H9 (cell line): ENCODE measurements around the gene UNC13D. TPM values are rescaled to one million over a fixed set of nuclear protein-coding genes. Genes with fewer than 3 reads are reported as not detected.
"Not testable (repeated sequence)": the region's sequence is repeated elsewhere in the genome, so short reads cannot be mapped to it uniquely, and the experiment has no call there.

Experiments used
- DNase-seq: peaks from one replicate; pipeline ENCODE4 v3.0.0-alpha.2; 2017
- H2AFZ ChIP-seq: one replicate; pipeline ENCODE4 v1.6.1; 2013; ENCODE audit warnings: mild to moderate bottlenecking, low read length, control low read depth, moderate library complexity
- H2AK5ac ChIP-seq: 2 replicates; pipeline ENCODE4 v1.6.1; 2013; ENCODE audit warnings: low read length, control low read depth, mixed read lengths; ENCODE audit not compliant: insufficient read length
- H2BK120ac ChIP-seq: one replicate; pipeline ENCODE4 v1.6.1; 2013; ENCODE audit warnings: low read depth, mild to moderate bottlenecking, low read length, control low read depth, inconsistent platforms; ENCODE audit not compliant: poor library complexity, severe bottlenecking
- H2BK12ac ChIP-seq: 2 replicates; pipeline ENCODE4 v1.6.1; 2013; ENCODE audit warnings: low read length, control low read depth, mixed read lengths, low read depth; ENCODE audit not compliant: insufficient read length
- H2BK15ac ChIP-seq: 2 replicates; pipeline ENCODE4 v1.6.1; 2013; ENCODE audit warnings: low read depth, low read length, control low read depth
- H2BK20ac ChIP-seq: one replicate; pipeline ENCODE4 v1.6.1; 2013; ENCODE audit warnings: low read depth, mild to moderate bottlenecking, low read length, control low read depth, inconsistent platforms; ENCODE audit not compliant: poor library complexity, severe bottlenecking
- H2BK5ac ChIP-seq: 2 replicates; pipeline ENCODE4 v1.6.1; 2013; ENCODE audit warnings: low read length, control low read depth, mixed read lengths; ENCODE audit not compliant: insufficient read length
- H3K14ac ChIP-seq: 2 replicates; pipeline ENCODE4 v1.6.1; 2013; ENCODE audit warnings: low read length, control low read depth; ENCODE audit not compliant: insufficient read depth
- H3K18ac ChIP-seq: 2 replicates; pipeline ENCODE4 v1.6.1; 2013; ENCODE audit warnings: low read depth, mild to moderate bottlenecking, mixed read lengths, low read length, control low read depth; ENCODE audit not compliant: insufficient read length
- H3K23ac ChIP-seq: 2 replicates; pipeline ENCODE4 v1.6.1; 2013; ENCODE audit warnings: low read length, control low read depth, mixed read lengths, low read depth; ENCODE audit not compliant: insufficient read length
- H3K23me2 ChIP-seq: 2 replicates; pipeline ENCODE4 v1.6.1; 2013; ENCODE audit warnings: low read depth, mild to moderate bottlenecking, mixed read lengths, low read length, control low read depth; ENCODE audit not compliant: insufficient read length, poor library complexity, severe bottlenecking
- H3K27ac ChIP-seq: 2 replicates; pipeline ENCODE4 v1.5.1; 2013; ENCODE audit warnings: low read length, control low read depth, mixed read lengths, low read depth; ENCODE audit not compliant: insufficient read length
- H3K27me3 ChIP-seq: 2 replicates; pipeline ENCODE4 v1.6.1; 2013; ENCODE audit warnings: low read length, control low read depth, inconsistent platforms; ENCODE audit not compliant: insufficient read depth
- H3K4ac ChIP-seq: 2 replicates; pipeline ENCODE4 v1.6.1; 2013; ENCODE audit warnings: low read depth, mild to moderate bottlenecking, control low read depth, inconsistent platforms, low read length, moderate library complexity
- H3K4me1 ChIP-seq: 2 replicates; pipeline ENCODE4 v1.6.1; 2013; ENCODE audit warnings: low read length, control low read depth, inconsistent platforms; ENCODE audit not compliant: insufficient read depth
- H3K4me2 ChIP-seq: 2 replicates; pipeline ENCODE4 v1.6.1; 2013; ENCODE audit warnings: low read length, control low read depth, mixed read lengths; ENCODE audit not compliant: insufficient read length, insufficient read depth
- H3K56ac ChIP-seq: 2 replicates; pipeline ENCODE4 v1.6.1; 2013; ENCODE audit warnings: low read depth, mild to moderate bottlenecking, mixed read lengths, low read length, control low read depth; ENCODE audit not compliant: insufficient read length
- H3K79me1 ChIP-seq: 2 replicates; pipeline ENCODE4 v1.6.1; 2013; ENCODE audit warnings: low read depth, mild to moderate bottlenecking, moderate library complexity, low read length, control low read depth, inconsistent platforms; ENCODE audit not compliant: insufficient read depth, poor library complexity, severe bottlenecking
- H3K79me2 ChIP-seq: 2 replicates; pipeline ENCODE4 v1.6.1; 2013; ENCODE audit warnings: low read length, control low read depth, inconsistent platforms; ENCODE audit not compliant: insufficient read depth
- H3K9ac ChIP-seq: 2 replicates; pipeline ENCODE4 v1.6.1; 2013; ENCODE audit warnings: low read length, control low read depth, mixed read lengths; ENCODE audit not compliant: insufficient read length; ENCODE audit errors: extremely low read depth
- H3K9me3 ChIP-seq: one replicate; pipeline ENCODE4 v1.6.1; 2013; ENCODE audit warnings: low read depth, low read length, inconsistent platforms; ENCODE audit not compliant: control insufficient read depth
- H3T11ph ChIP-seq: one replicate; pipeline ENCODE4 v1.6.1; 2013; ENCODE audit warnings: mild to moderate bottlenecking, low read length, control low read depth, inconsistent platforms
- H4K20me1 ChIP-seq: one replicate; pipeline ENCODE4 v1.6.1; 2013; ENCODE audit not compliant: control insufficient read depth, insufficient read length, insufficient read depth
- H4K5ac ChIP-seq: 2 replicates; pipeline ENCODE4 v1.6.1; 2013; ENCODE audit warnings: low read depth, mild to moderate bottlenecking, mixed read lengths, low read length, control low read depth; ENCODE audit not compliant: insufficient read length
- H4K8ac ChIP-seq: replicated peaks from 2 replicates; pipeline ENCODE4 v1.6.1; 2013; ENCODE audit warnings: low read length, control low read depth, mixed read lengths, low read depth; ENCODE audit not compliant: insufficient read length
- H4K91ac ChIP-seq: 2 replicates; pipeline ENCODE4 v1.6.1; 2013; ENCODE audit warnings: low read depth, mild to moderate bottlenecking, moderate library complexity, mixed read lengths, low read length, control low read depth; ENCODE audit not compliant: insufficient read length
- H3K27ac Mint-ChIP-seq, 3 experiments: 2 replicates in 2 of 3; 3 replicates in 1 of 3; pipeline ENCODE4 v1.8.0; 2020 to 2021; ENCODE audit warnings: mixed read lengths in 3 of 3, mild to moderate bottlenecking in 1 of 3, moderate library complexity in 1 of 3
- H3K27me3 Mint-ChIP-seq: 2 replicates; pipeline ENCODE4 v1.8.0; 2021; ENCODE audit warnings: low read depth, mild to moderate bottlenecking, moderate library complexity, mixed read lengths
- H3K36me3 Mint-ChIP-seq, 3 experiments: 2 replicates in 2 of 3; 3 replicates in 1 of 3; pipeline ENCODE4 v1.8.0; 2020 to 2021; ENCODE audit warnings: low read depth in 3 of 3, mixed read lengths in 3 of 3; ENCODE audit not compliant: insufficient read depth in 1 of 3
- H3K4me1 Mint-ChIP-seq, 2 experiments: 2 replicates each; pipeline ENCODE4 v1.8.0; 2020; ENCODE audit warnings: mixed read lengths in 2 of 2
- H3K4me3 Mint-ChIP-seq, 2 experiments: 2 replicates in 1 of 2; 3 replicates in 1 of 2; pipeline ENCODE4 v1.8.0; 2020 to 2021; ENCODE audit warnings: mild to moderate bottlenecking in 2 of 2, mixed read lengths in 2 of 2, moderate library complexity in 1 of 2
- H3K9me3 Mint-ChIP-seq, 2 experiments: 2 replicates in 1 of 2; 3 replicates in 1 of 2; pipeline ENCODE4 v1.8.0; 2020; ENCODE audit warnings: mild to moderate bottlenecking in 2 of 2, mixed read lengths in 2 of 2, moderate library complexity in 1 of 2
- WGBS: extraction: QIAGEN DNeasy Blood & Tissue Kit; methylation state at CpG from one replicate; pipeline ENCODE4 v1.1.7; 2013; ENCODE audit warnings: missing lambda C conversion rate, low lambda C conversion rate, mixed read lengths; ENCODE audit not compliant: insufficient read length; ENCODE audit errors: extremely low coverage; 5-methylcytosine and 5-hydroxymethylcytosine counted together
- total RNA-seq: library from RNA; stranded (reverse); gene quantifications from 2 replicates; pipeline ENCODE4 v1.2.1, GENCODE V29; 2021

Gene UNC13D
- total RNA-seq, 1 experiment from 2014 or later = 6.3 TPM

DNA sequence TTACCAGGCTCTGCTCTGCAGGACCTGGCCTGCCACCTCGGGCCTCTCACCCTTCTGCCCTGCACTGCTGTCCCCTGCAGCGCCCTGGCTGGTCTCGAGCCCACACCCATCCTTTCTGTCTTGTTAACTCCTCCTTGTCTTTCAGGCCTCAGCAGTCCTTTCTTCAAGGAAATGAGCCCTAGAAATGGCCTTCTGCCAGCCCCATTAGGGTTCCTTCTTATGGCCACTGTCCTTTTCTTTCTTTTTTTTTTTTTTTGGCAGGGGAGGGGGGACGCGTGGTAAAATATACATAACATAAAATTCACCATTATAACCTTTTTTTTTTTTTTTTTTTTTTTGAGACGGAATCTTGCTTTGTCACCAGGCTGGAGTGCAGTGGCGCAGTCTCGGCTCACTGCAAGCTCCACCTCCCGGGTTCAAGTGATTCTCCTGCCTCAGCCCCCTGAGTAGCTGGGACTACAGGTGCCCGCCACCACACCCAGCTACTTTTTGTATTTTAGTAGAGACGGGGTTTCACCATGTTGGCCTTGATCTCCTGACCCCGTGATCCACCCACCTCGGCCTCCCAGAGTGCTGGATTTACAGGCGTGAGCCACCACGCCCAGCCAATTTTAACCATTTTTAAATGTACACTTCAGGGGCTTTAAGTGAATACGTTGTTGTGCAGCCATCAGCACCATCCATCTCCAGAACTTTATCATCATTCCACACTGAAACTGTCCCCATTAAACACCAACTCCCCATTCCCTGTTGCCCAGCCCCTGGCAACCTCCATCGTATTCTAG lies 21.4 kb upstream of the UNC13D start:
- not testable (repeated sequence) for H3K18ac ChIP-seq, H2BK5ac ChIP-seq, H3K79me1 ChIP-seq, H3K36me3 Mint-ChIP-seq, H4K91ac ChIP-seq, H4K20me1 ChIP-seq, H2BK20ac ChIP-seq, H2BK12ac ChIP-seq, H3K4me2 ChIP-seq, H3K56ac ChIP-seq, H3K9ac ChIP-seq, H3T11ph ChIP-seq, H2AFZ ChIP-seq, H3K4me1 ChIP-seq, H3K14ac ChIP-seq, H2BK15ac ChIP-seq, H4K5ac ChIP-seq, H3K4ac ChIP-seq, H2AK5ac ChIP-seq, H3K27me3 Mint-ChIP-seq, H3K9me3 ChIP-seq, H3K27ac ChIP-seq, H4K8ac ChIP-seq, H2BK120ac ChIP-seq, H3K9me3 Mint-ChIP-seq, H3K27me3 ChIP-seq, H3K23me2 ChIP-seq, H3K23ac ChIP-seq, H3K79me2 ChIP-seq
- WGBS = no CpG with 5 or more reads among the region's 17 CpGs
- Mint-ChIP-seq H3K4me1 (peaks cover 8 to 26% of the 10 kb centered on the region in 2 experiments), H3K4me3 (0 out of 5 replicates have a peak overlapping the region, but pooled peaks of 1 of the 2 experiments have one; percentile 11), H3K27ac (peak overlapping the region in 2 of 3 experiments; percentile 9 to 21; a peak in 2 of 7 replicates)
- DNase-seq = peak; percentile 36

DNA sequence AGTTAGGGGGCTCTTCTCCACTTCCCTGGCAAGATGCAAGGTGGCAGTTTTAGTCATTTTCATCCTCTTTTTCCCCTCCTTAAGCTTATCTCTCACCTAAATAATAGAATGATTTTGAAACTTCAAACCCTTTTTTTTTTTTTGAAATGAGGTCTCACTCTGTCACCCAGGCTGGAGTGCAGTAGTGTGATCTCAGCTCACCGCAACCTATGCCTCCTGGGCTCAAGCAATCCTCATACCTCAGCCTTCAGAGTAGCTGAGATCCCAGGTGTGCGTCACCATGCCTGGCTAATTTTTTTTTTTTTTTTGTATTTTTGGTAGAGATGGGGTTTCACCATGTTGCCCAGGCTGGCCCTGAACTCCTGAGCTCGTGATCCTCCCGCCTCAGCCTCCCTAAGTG lies 20.7 kb upstream of the UNC13D start:
- H2AFZ ChIP-seq, H3K79me2 ChIP-seq: not testable (repeated sequence)

More for the DNA sequence above, 20.7 kb upstream of the UNC13D start:
- H4K20me1 ChIP-seq, H3K27me3 ChIP-seq, H3K79me1 ChIP-seq, H3K56ac ChIP-seq, H2BK5ac ChIP-seq, H2BK12ac ChIP-seq, H3K14ac ChIP-seq, H3K9me3 Mint-ChIP-seq, H4K8ac ChIP-seq, H3K27me3 Mint-ChIP-seq, H4K5ac ChIP-seq, H2AK5ac ChIP-seq, H3K36me3 Mint-ChIP-seq, H3K4me1 ChIP-seq, H2BK20ac ChIP-seq, H3K23ac ChIP-seq, H3K9me3 ChIP-seq, H3K4me3 Mint-ChIP-seq, H4K91ac ChIP-seq, H3K4me2 ChIP-seq, H3K18ac ChIP-seq, H3T11ph ChIP-seq, H3K4ac ChIP-seq, H3K23me2 ChIP-seq, H2BK120ac ChIP-seq, H3K27ac ChIP-seq, DNase-seq, H3K9ac ChIP-seq, H2BK15ac ChIP-seq: not testable (repeated sequence)
- no CpG with 5 or more reads among the region's 4 CpGs for WGBS
- Mint-ChIP-seq H3K4me1 (peaks cover 8 to 25% of the 10 kb centered on the region in 2 experiments), H3K27ac (peak overlapping the region in 1 of 3 experiments; percentile 77; a peak in 1 of 7 replicates)
